K562 (cell line): Measurements from ENCODE around the gene RPLP2. TPM values are rescaled to one million over a fixed set of nuclear protein-coding genes. Genes with fewer than 3 reads are reported as not detected.

Experiments used
- CREB3 ChIP-seq: fragments of 450-650 bp; conservative IDR thresholded peaks from 2 replicates; pipeline ENCODE4 v1.6.1; 2016; ENCODE audit warnings: missing genetic modification characterization, low read depth, mild to moderate bottlenecking, missing compliant biosample characterization, moderate library complexity
- ERF ChIP-seq: fragments of 450-650 bp; formaldehyde crosslinking; IDR thresholded peaks from 2 replicates; pipeline ENCODE4 v1.4.0; 2020; ENCODE audit warnings: mild to moderate bottlenecking, mixed read lengths
- EZH2 ChIP-seq: IDR thresholded peaks from 2 replicates; pipeline ENCODE4 v1.6.1; 2012; ENCODE audit warnings: low read depth, mild to moderate bottlenecking, inconsistent platforms, low read length, borderline replicate concordance
- FOXK2 ChIP-seq, 2 experiments: fragments of 450-650 bp; IDR thresholded peaks in 1 of 2; conservative IDR thresholded peaks in 1 of 2; 2 replicates each; pipeline ENCODE4 v1.6.1; 2016; ENCODE audit warnings: low read depth in 2 of 2, mild to moderate bottlenecking in 1 of 2
- GABPB1 ChIP-seq: sonication (generic); formaldehyde crosslinking; IDR thresholded peaks from 2 replicates; pipeline ENCODE4 v1.8.0; 2022; ENCODE audit warnings: mild to moderate bottlenecking, missing genetic modification reagents
- HMGN3 ChIP-seq: IDR thresholded peaks from 2 replicates; pipeline ENCODE4 v1.6.1; 2011; ENCODE audit warnings: borderline replicate concordance, low read depth, mild to moderate bottlenecking, mixed read lengths, low read length; ENCODE audit not compliant: insufficient read length; ENCODE audit errors: extremely low read depth
- IFI16 ChIP-seq: fragments of 250-450 bp; sonication (Bioruptor Pico); IDR thresholded peaks from 2 replicates; pipeline ENCODE4 v2.1.2; 2022; ENCODE audit warnings: mild to moderate bottlenecking, inconsistent platforms
- ILK ChIP-seq: fragments of 450-650 bp; IDR thresholded peaks from 2 replicates; pipeline ENCODE4 v1.6.1; 2016; ENCODE audit warnings: missing genetic modification characterization, low read depth, mild to moderate bottlenecking, missing compliant biosample characterization, moderate library complexity, borderline replicate concordance
- LEF1 ChIP-seq: fragments of 450-650 bp; IDR thresholded peaks from 2 replicates; pipeline ENCODE4 v1.6.1; 2016; ENCODE audit warnings: mild to moderate bottlenecking
- NCOR1 ChIP-seq: fragments of 450-650 bp; IDR thresholded peaks from 2 replicates; pipeline ENCODE4 v1.6.1; 2016; ENCODE audit warnings: mild to moderate bottlenecking, moderate library complexity
- NR2C2 ChIP-seq, 2 experiments: fragments of 200-800 bp in 1 of 2; sonication (Bioruptor generic) in 1 of 2; sonication (generic) in 1 of 2; formaldehyde crosslinking in 1 of 2; IDR thresholded peaks; 2 replicates each; pipeline versions ENCODE4 v1.6.1 to v1.8.0; 2016 to 2022; ENCODE audit warnings: mild to moderate bottlenecking in 1 of 2, missing compliant biosample characterization in 1 of 2, missing genetic modification characterization in 1 of 2, missing genetic modification reagents in 1 of 2
- RFX5 ChIP-seq: IDR thresholded peaks from 2 replicates; pipeline ENCODE4 v1.6.1; 2011; ENCODE audit warnings: low read depth, mild to moderate bottlenecking, improper control_type of control experiment, low read length
- SMAD4 ChIP-seq: fragments of 250-450 bp; sonication (Bioruptor Pico); conservative IDR thresholded peaks from 2 replicates; pipeline ENCODE4 v1.8.0; 2021; ENCODE audit warnings: inconsistent platforms, mild to moderate bottlenecking, moderate library complexity
- SMC3 ChIP-seq: conservative IDR thresholded peaks from 2 replicates; pipeline ENCODE4 v1.6.1; 2011; ENCODE audit warnings: low read depth, low read length, improper control_type of control experiment; ENCODE audit not compliant: insufficient read depth
- SOX6 ChIP-seq: fragments of 450-650 bp; IDR thresholded peaks from 2 replicates; pipeline ENCODE4 v1.6.1; 2014; ENCODE audit warnings: mild to moderate bottlenecking
- TAF15 ChIP-seq: fragments of 200-400 bp; formaldehyde crosslinking; IDR thresholded peaks from 2 replicates; pipeline ENCODE4 v1.6.1; 2017; ENCODE audit warnings: mild to moderate bottlenecking, low read depth, low read length, moderate library complexity
- TFAM ChIP-seq: fragments of 250-450 bp; sonication (Bioruptor Pico); conservative IDR thresholded peaks from 2 replicates; pipeline ENCODE4 v1.5.0; 2021; ENCODE audit warnings: mild to moderate bottlenecking, moderate library complexity
- XRCC3 ChIP-seq: fragments of 450-650 bp; IDR thresholded peaks from 2 replicates; pipeline ENCODE4 v1.6.1; 2017; ENCODE audit warnings: mild to moderate bottlenecking, moderate library complexity
- ZHX1 ChIP-seq: fragments of 150-350 bp; conservative IDR thresholded peaks from 2 replicates; pipeline ENCODE4 v1.6.1; 2014; ENCODE audit warnings: low read length
- ZNF212 ChIP-seq: fragments of 450-650 bp; formaldehyde crosslinking; IDR thresholded peaks from 2 replicates; pipeline ENCODE4 v1.4.0; 2020; ENCODE audit warnings: mild to moderate bottlenecking
- ZNF507 ChIP-seq: conservative IDR thresholded peaks from 2 replicates; pipeline ENCODE4 v1.6.1; 2017; ENCODE audit warnings: missing genetic modification characterization, missing compliant biosample characterization
- ZNF551 ChIP-seq: fragments of 250-450 bp; sonication (Bioruptor Pico); IDR thresholded peaks from 2 replicates; pipeline ENCODE4 v1.5.0; 2021; ENCODE audit warnings: mild to moderate bottlenecking, moderate library complexity
- ZNF655 ChIP-seq: fragments of 250-450 bp; sonication (Bioruptor Pico); IDR thresholded peaks from 2 replicates; pipeline ENCODE4 v1.5.0; 2021
- ZNF668 ChIP-seq: fragments of 250-450 bp; sonication (Bioruptor Pico); IDR thresholded peaks from 2 replicates; pipeline ENCODE4 v1.8.0; 2022; ENCODE audit warnings: mild to moderate bottlenecking, inconsistent platforms
- polyA plus RNA-seq, 8 experiments: library from polyadenylated mRNA; depleted of rRNA in 4 of 8; stranded (reverse) in 5 of 8; unstranded in 3 of 8; fragments of >200 nt; fragmentation: Nextera tagmentation in 2 of 8; fragmentation: Illumina TruSeq in 1 of 8; extraction: Ambion mirVana in 2 of 8; extraction: Trizol in 1 of 8; gene quantifications; 2 replicates each; pipeline versions ENCODE4 v1.2.1 to v1.2.3, GENCODE V29; 2011 to 2014; ENCODE audit warnings: inconsistent platforms in 1 of 8, missing spikeins in 1 of 8
- total RNA-seq, 7 experiments: library from RNA; depleted of rRNA in 6 of 7; stranded (reverse); fragments of >200 nt in 6 of 7; fragmentation: Illumina TruSeq in 2 of 7; extraction: Trizol in 2 of 7; gene quantifications; 2 replicates each; pipeline versions ENCODE4 v1.2.1 to v1.2.3, GENCODE V29; 2011 to 2021; ENCODE audit warnings: low replicate concordance in 1 of 7

RPLP2 gene
- total and polyA plus RNA-seq, 9 of the 15 experiments (the other 6 are each of a cell fraction or from before 2014, with no cell fraction given) = 528 to 3,807 (median 1,633) TPM

- TF ChIP-seq FOXK2 (conservative IDR thresholded peaks at IDR 0.05 in 1 of 2, IDR thresholded peaks at IDR 0.05 in 1 of 2; ENCODE audit: low read depth in 2 of 2) (peak; percentile 51 to 70; a peak in 2 of 4 replicates), ZNF551 (CRISPR knock-in tag) (no peak), IFI16 (no peak), HMGN3 (peak; percentile 66), SOX6 (no peak; the same call in 1 of the 2 replicates), LEF1 (no peak), NR2C2 (CRISPR knock-in tag; IDR thresholded peaks at IDR 0.05) (peak; percentile 88; the same call in 1 of the 2 replicates), NR2C2 (tag; IDR thresholded peaks at IDR 0.05) (peak; percentile 97), SMC3 (0 out of 2 replicates have a peak, but pooled peaks have one; percentile 6), TFAM (CRISPR knock-in tag) (no peak), ZNF507 (tag) (no peak), ZNF668 (CRISPR knock-in tag) (no peak), RFX5 (peak; percentile 72; the same call in 1 of the 2 replicates), GABPB1 (peak; percentile 100), EZH2 (no peak), XRCC3 (no peak), CREB3 (tag) (peak; percentile 48; the same call in 1 of the 2 replicates), ZHX1 (no peak), NCOR1 (no peak), TAF15 (no peak), ZNF212 (CRISPR knock-in tag) (no peak), ERF (CRISPR knock-in tag) (peak; percentile 40; the same call in 1 of the 2 replicates), SMAD4 (peak; percentile 19), ILK (no peak), ZNF655 (no peak)
These were observed at the start of gene RPLP2 (continued) for GRCh38 chr11:809287-810039.
